ENCODE results near the gene S100Z. TPM values are rescaled to one million over a fixed set of nuclear protein-coding genes. Genes with fewer than 3 reads are reported as not detected.

The S100Z gene
- total and polyA plus RNA-seq, 2 of the 8 experiments (the other 6 are each of a cell fraction or from before 2014, with no cell fraction given), result 0.30 TPM; not detected in 1

GRCh38 chr5:76867038-76867437 is 17.2 kb downstream of the S100Z start:
- Histone ChIP-seq H2BK15ac (ENCODE audit: low read length) (no peak overlapping the region), H3K27me3 (replicated peaks in 1 of 4; ENCODE audit: control insufficient read depth in 3 of 4, extremely low read depth in 1 of 4, insufficient read depth in 3 of 4, low read length in 3 of 4) (no peaks in the 10 kb centered on the region), H3K4ac (replicated peaks; ENCODE audit: insufficient read length, low read depth, low read length) (no peak overlapping the region), H2AFZ (ENCODE audit: low read length) (no peak overlapping the region), H3K14ac (ENCODE audit: insufficient read length) (no peak overlapping the region), H4K91ac (replicated peaks; ENCODE audit: insufficient read length, low read length) (no peak overlapping the region), H3K79me1 (ENCODE audit: low read depth, low read length) (no peaks in the 10 kb centered on the region), H3K9me3 (ENCODE audit: insufficient read depth in 2 of 2, low read depth in 1 of 2, low read length in 1 of 2) (no peaks in the 10 kb centered on the region), H3K9ac (replicated peaks in 1 of 4; ENCODE audit: extremely low read depth in 1 of 4, low read depth in 3 of 4, low read length in 3 of 4) (no peak overlapping the region), H3K27ac (ENCODE audit: low read depth, low read length) (no peak overlapping the region), H2AK5ac (ENCODE audit: low read depth, low read length) (no peak overlapping the region), H2BK20ac (ENCODE audit: low read length) (no peak overlapping the region), H3K36me3 (ENCODE audit: control insufficient read depth in 2 of 4, insufficient read depth in 4 of 4, low read length in 3 of 4) (no peaks in the 10 kb centered on the region), H4K8ac (ENCODE audit: extremely low read depth, insufficient read depth, low read length) (no peak overlapping the region), H3K56ac (replicated peaks; ENCODE audit: insufficient read length, low read depth, low read length) (no peak overlapping the region), H3K4me3 (ENCODE audit: extremely low read depth in 1 of 4, insufficient read depth in 2 of 4, low read depth in 3 of 4, low read length in 4 of 4) (no peak overlapping the region), H2BK5ac (ENCODE audit: low read depth, low read length) (no peak overlapping the region), H3K23me2 (ENCODE audit: low read depth, low read length) (no peaks in the 10 kb centered on the region; the same call in 1 of the 2 replicates), H3K23ac (ENCODE audit: insufficient read length) (no peak overlapping the region), H4K20me1 (replicated peaks in 1 of 2; ENCODE audit: control insufficient read depth in 1 of 2, insufficient read depth in 2 of 2, low read length in 2 of 2) (no peaks in the 10 kb centered on the region), H4K5ac (ENCODE audit: insufficient read length, low read depth, low read length) (no peak overlapping the region), H3K79me2 (ENCODE audit: control insufficient read depth in 1 of 2, insufficient read depth in 2 of 2, low read length in 2 of 2) (no peaks in the 10 kb centered on the region), H3K4me2 (ENCODE audit: insufficient read depth in 1 of 2, low read depth in 2 of 2, low read length in 2 of 2) (no peak overlapping the region), H3K18ac (ENCODE audit: extremely low read depth, low read length) (no peak overlapping the region), H2BK120ac (replicated peaks; ENCODE audit: low read depth, low read length) (no peak overlapping the region), H3K4me1 (replicated peaks in 1 of 4; ENCODE audit: control insufficient read depth in 3 of 4, insufficient read depth in 4 of 4, low read length in 3 of 4) (peaks cover 0 to 4% (median 0%) of the 10 kb centered on the region in 4 experiments; a peak in 2 of 7 replicates), H2BK12ac (ENCODE audit: low read depth, low read length) (no peak overlapping the region)
- 89% methylated on average over 4 of the region's 4 CpGs; no CpG with 5 or more reads in 1 of the 2 experiments for WGBS, 2 experiments (ENCODE audit: extremely low coverage in 1 of 2, insufficient coverage in 1 of 2, insufficient read length in 1 of 2, insufficient replicate concordance in 2 of 2, low coverage in 1 of 2, low lambda C conversion rate in 2 of 2, missing lambda C conversion rate in 1 of 2)
- FAIRE-seq (no peak), DNase-seq (ENCODE audit: low read depth in 1 of 2, low spot score in 2 of 2) (no peak)
- POLR2A ChIA-PET (ENCODE audit: partially characterized antibody), result interaction anchor here (1.2 to 2.5 kb wide), 3 partner anchors 158 to 221 kb away, joined by 3 to 12 read pairs (median 3); no protein-coding TSS in a partner anchor
- CTCF ChIA-PET (ENCODE audit: partially characterized antibody), result interaction anchor here (1.0 to 5.8 kb wide), 10 partner anchors 9 to 267 kb away, joined by 3 to 48 read pairs (median 4); no protein-coding TSS in a partner anchor
- no peak for TF ChIP-seq NANOG (IDR thresholded peaks at IDR 0.05; ENCODE audit: insufficient read depth, low read depth, low read length, poor library complexity, severe bottlenecking)
- TF ChIP-seq TBP (IDR thresholded peaks at IDR 0.05; ENCODE audit: low read depth, low read length), result no peak
- no peak for TF ChIP-seq SIX5 (IDR thresholded peaks at IDR 0.05; ENCODE audit: low read depth, low read length)
- no peak for TF ChIP-seq POU5F1 (IDR thresholded peaks at IDR 0.05; ENCODE audit: low read depth, low read length)
- TF ChIP-seq POLR2AphosphoS5 (IDR thresholded peaks at IDR 0.05; ENCODE audit: low read depth, low read length), result no peak
- TF ChIP-seq CHD1 (IDR thresholded peaks at IDR 0.05; ENCODE audit: low read depth, low read length), result no peak
- no peak for TF ChIP-seq TCF12 (IDR thresholded peaks at IDR 0.05; ENCODE audit: low read depth, low read length)
